GM21447 (cell line): ENCODE measurements around the gene ZFYVE28.

Experiments used
- ATAC-seq: cut with Tn5 transposase; IDR thresholded peaks from one replicate; pipeline ENCODE4 v1.9.1; 2021; ENCODE audit not compliant: unreplicated experiment

ZFYVE28 gene

GRCh38 chr4:2354760-2355159 is 63.7 kb downstream of the ZFYVE28 start:
- no peak for ATAC-seq

- ATAC-seq: no peak
Measured at GRCh38 chr4:2354118-2354517, 64.3 kb downstream of the ZFYVE28 start.

GRCh38 chr4:2353222-2354107 is 65.0 kb downstream of the ZFYVE28 start:
- ATAC-seq: no peak

GRCh38 chr4:2352729-2353221 is 65.7 kb downstream of the ZFYVE28 start:
- ATAC-seq: no peak

GRCh38 chr4:2352171-2352570 is 66.3 kb downstream of the ZFYVE28 start:
- ATAC-seq: no peak

GRCh38 chr4:2350982-2351381 is 67.5 kb downstream of the ZFYVE28 start:
- ATAC-seq: no peak

GRCh38 chr4:2348786-2349185 is 69.7 kb downstream of the ZFYVE28 start:
- ATAC-seq: no peak

GRCh38 chr4:2347190-2347589 is 71.3 kb downstream of the ZFYVE28 start:
- ATAC-seq: no peak

- ATAC-seq: no peak
Measured at GRCh38 chr4:2343476-2343875, 75.0 kb downstream of the ZFYVE28 start.

- ATAC-seq: no peak
Measured at GRCh38 chr4:2341911-2342652, 76.4 kb downstream of the ZFYVE28 start.

- no peak for ATAC-seq
Measured at GRCh38 chr4:2341261-2341841, 77.1 kb downstream of the ZFYVE28 start.

GRCh38 chr4:2340272-2341061 is 78.0 kb downstream of the ZFYVE28 start:
- ATAC-seq: no peak

- no peak for ATAC-seq
Measured at GRCh38 chr4:2339458-2340271, 78.8 kb downstream of the ZFYVE28 start.

- no peak for ATAC-seq
Measured at GRCh38 chr4:2338754-2339457, 79.5 kb downstream of the ZFYVE28 start.

GRCh38 chr4:2337896-2338295 is 80.5 kb downstream of the ZFYVE28 start:
- ATAC-seq: no peak

- no peak for ATAC-seq
Measured at GRCh38 chr4:2337131-2337723, 81.2 kb downstream of the ZFYVE28 start.

GRCh38 chr4:2336659-2337058 is 81.8 kb downstream of the ZFYVE28 start:
- no peak for ATAC-seq

GRCh38 chr4:2335729-2336101 is 82.7 kb downstream of the ZFYVE28 start:
- ATAC-seq: no peak
